Measurements from ENCODE around the gene COPE. TPM values are rescaled to one million over a fixed set of nuclear protein-coding genes. Genes with fewer than 3 reads are reported as not detected.

COPE gene
- 447 and 503 TPM in 2 replicates for total RNA-seq

DNA sequence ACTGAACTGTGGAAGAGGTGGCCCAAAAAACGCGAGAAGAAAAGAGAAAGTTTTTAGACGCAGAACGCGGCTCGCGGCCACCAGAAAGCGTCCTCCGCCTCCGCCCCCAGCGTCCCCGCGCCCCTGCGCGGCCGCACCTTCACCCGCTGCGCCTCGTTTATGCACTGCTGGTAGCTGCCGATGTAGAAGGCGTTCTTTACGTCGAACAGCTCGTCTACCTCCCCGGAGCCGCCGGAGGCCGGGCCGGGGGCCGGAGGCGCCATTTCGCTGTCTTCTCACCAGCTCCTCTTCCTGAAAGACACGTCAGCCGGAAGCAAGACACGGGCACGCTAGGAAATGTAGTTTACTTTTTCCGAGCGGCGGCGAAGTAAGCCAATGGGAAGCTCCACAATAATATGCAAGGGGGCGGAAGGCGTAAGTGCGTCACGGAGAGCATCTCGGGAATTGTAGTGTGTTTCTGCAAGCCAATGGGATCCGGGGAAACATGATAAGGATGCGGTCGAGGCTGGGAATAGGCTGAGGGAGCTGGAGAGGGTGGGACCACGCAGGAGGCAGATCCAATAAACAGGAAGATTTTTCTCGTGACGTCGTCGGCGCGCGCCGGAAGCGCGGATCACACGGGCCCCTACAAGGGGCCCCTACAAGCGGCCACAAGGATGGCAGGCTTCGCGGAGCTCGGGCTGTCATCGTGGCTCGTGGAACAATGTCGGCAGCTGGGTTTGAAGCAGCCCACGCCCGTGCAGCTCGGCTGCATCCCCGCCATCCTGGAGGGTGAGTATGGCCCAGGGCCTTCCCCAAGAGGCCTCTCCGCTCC, at the start of gene COPE, which contains the start of gene DDX49:
Gene COPE, minus strand, starts transcription at position 302 of the 814 bp plus-strand sequence. Its CDS starts 39 bp downstream, at position 263.
Gene DDX49, plus strand, starts transcription at position 630 of the 814 bp plus-strand sequence. Its CDS starts 27 bp downstream, at position 657.

DNA sequence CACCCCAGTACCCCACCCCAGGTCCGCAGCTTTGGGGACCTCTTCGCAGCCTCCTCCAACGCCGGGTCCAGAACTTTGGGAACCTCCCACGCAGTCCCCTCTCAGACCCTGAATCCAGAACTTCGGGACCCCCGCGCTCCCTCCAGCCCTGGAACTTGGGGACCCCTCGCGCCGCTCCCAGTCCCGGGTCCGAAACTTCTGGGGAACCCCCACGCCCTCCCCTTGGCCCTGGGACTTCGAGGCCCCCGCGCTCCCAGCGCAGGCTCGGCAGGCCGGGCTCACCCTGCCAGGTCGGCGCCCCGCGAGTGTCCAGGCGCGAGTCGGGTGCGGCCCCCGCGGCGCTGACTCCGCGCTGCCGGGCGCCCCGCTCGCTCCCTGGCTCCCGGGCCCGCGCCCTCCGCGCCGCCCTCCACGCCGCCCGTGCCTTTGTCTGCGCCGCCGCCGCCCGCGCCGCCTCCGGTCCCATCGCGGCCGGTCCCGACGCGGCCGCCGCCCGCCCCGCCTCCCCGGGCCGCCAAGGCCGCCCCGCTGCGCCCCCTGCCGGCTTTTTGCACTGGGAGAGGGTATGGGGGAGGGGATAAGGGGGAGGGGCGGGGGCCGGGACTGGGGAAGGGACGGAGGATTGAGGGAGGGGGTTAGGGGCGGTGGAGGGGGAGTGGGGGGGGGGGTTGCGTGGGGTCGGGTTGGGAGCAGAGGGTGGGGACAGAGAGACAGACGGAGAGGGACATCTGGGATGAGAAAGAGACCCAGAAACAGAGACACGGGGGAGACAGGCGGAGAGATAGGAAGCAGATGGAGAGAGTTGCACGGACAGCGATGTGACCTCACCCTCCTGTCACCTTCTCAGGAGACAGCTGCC, 21.8 kb upstream of the COPE start, which contains the start of gene HOMER3:
Gene HOMER3, minus strand, starts transcription at position 449 of the 859 bp plus-strand sequence. CDS start 2,235 bp downstream, outside the sequence.

GRCh38 chr19:18895824-18896341, 23.3 kb downstream of the COPE start, which contains the start of gene CERS1:
CERS1 (minus strand) TSS chr19:18896158; CDS start chr19:18896072, 86 bp downstream.

Other genes starting within 250 kb of the COPE start
- gene CRTC1, start 235.7 kb downstream of the COPE start, total RNA-seq, result 1.6 and 3.5 TPM in 2 replicates
- not detected in 2 replicates for gene COMP, start 128.1 kb downstream of the COPE start, total RNA-seq
- gene UPF1, start 87.4 kb downstream of the COPE start, total RNA-seq, result 32.8 and 32.9 TPM in 2 replicates
- 0.58 and 0.71 TPM in 2 replicates for gene CERS1, start 23.2 kb downstream of the COPE start, total RNA-seq
- 55.3 and 62.8 TPM in 2 replicates for gene DDX49, start 328 bp upstream of the COPE start, total RNA-seq
- gene HOMER3, start 21.8 kb upstream of the COPE start, total RNA-seq, result 85.4 and 94.0 TPM in 2 replicates
- 20.4 and 29.7 TPM in 2 replicates for gene SUGP2, start 114.1 kb upstream of the COPE start, total RNA-seq
- gene ARMC6, start 114.2 kb upstream of the COPE start, total RNA-seq, result 38.1 and 49.3 TPM in 2 replicates
- gene SLC25A42, start 144.6 kb upstream of the COPE start, total RNA-seq, result 9.9 and 11.5 TPM in 2 replicates
- 34.3 and 35.4 TPM in 2 replicates for gene TMEM161A, start 219.1 kb upstream of the COPE start, total RNA-seq

Measured in myometrial cell (primary cell).